HG02970 (cell line): Measurements from ENCODE around the gene ZNF569.
"Not testable (repeated sequence)": the region's sequence is repeated elsewhere in the genome, so short reads cannot be mapped to it uniquely, and the experiment has no call there.

Experiments used
- ATAC-seq: cut with Tn5 transposase; IDR thresholded peaks from one replicate; pipeline ENCODE4 v1.9.1; 2021; ENCODE audit warnings: mild to moderate bottlenecking, moderate library complexity, moderate number of reproducible peaks; ENCODE audit not compliant: unreplicated experiment, low FRiP score

Gene ZNF569

DNA sequence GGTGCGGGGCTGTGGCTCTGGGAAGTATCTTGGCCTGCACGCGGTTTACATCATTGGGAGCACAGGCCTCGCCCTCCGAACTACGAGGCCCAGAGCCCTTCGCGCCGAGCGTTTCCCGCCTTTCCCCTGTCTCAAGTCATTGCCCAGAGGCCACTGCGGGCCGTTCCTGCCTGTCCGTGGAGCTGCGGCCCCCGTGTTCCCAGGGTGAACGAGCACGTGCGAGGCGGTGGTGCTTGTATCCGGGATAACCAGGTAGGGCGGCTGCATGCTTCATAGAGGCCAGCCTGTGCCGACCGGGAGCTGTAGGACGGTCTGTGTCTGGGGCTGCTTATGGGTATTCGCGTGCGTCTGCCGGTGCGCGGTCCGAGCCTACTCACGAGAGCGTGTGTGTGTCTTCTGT, 63.8 kb downstream of the ZNF569 start:
- ATAC-seq, result no peak

DNA sequence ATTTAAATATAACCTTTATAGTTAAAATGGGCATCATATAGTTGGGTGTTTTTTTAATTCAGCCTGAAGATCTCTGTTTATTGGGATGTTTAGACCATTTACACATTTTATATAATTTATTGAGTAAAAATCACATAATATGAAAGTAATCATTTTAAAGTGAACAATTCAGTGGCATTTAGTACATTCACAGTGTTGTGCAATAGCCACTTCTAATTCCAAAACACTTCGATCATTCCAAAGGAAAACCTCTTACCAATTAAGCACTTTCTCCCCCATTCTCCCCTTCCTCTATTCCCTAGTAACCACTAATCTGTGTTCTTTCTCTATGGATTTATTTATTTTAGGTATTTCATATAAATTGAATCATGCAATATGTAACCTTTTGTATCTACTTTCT, 66.2 kb downstream of the ZNF569 start:
- no peak for ATAC-seq

DNA sequence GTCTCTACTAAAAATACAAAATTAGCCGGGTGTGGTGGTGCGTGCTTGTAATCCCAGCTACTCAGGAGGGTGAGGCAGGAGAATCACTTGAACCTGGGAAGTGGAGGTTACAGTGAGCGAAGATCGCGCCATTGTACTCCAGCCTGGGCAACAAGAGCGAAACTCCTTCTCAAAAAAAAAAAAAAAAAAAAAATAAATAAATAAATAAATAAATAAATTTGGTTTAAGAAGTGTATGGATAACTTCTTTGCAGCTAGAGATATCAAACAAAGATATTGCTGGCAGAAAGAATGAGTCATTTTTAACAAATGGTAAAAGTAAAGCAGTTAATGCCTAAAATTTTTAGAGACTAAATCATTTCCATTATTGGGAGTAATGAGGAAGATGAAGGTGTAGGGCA, 75.8 kb downstream of the ZNF569 start:
- not testable (repeated sequence) for ATAC-seq

DNA sequence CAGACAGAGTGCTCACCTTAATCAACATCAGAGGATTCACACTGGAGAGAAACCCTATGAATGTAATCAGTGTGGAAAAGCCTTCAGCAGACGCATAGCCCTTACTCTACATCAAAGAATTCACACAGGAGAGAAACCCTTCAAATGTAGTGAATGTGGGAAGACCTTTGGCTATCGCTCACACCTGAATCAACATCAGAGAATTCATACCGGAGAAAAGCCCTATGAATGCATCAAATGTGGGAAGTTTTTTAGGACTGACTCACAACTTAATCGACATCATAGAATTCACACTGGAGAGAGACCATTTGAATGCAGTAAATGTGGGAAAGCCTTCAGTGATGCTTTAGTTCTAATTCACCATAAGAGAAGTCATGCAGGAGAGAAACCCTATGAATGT, 78.0 kb downstream of the ZNF569 start:
- no peak for ATAC-seq

DNA sequence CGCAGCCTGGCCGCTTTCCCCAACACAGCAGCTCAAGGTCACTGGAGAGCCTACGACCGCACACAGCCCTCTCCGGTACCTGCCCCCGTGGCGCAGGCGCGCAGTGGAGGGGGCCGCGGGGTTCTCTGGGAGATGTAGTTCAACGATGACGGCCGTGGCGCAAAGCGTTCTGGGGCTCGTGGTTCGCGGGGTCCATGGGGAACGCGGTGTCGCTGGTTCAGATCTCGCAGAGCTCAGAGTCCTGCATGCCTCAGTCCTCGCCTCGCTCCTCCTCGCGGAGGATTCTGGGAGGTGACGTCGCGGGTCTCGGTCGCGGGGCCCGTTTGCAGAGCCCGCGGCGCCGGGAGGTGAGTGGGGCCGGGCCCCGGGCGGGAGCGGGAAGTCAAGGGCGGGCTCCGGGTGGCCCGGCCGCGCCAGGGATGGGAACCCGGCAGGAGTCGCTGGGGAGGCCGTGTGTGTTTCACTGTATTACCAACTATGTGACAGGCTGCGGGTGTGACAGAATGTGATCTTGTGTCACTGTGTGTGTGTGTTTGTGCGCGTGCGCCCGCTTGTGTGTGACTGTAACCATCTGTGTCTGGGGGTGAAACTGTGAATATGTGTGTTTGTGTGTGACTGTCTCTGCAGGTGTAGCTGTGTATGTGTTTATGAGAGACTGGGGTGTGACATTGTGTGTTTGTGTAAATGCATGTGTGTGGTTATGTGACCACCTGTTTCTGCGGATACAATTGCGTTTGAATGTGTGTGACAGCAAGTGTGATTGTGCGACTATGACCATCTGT, 96.2 kb downstream of the ZNF569 start, which contains the start of gene ZNF527:
Gene ZNF527 (plus strand): TSS at position 220 of the 782 bp plus-strand sequence. CDS start 3,100 bp downstream, outside the sequence.
- ATAC-seq, result peak; percentile 94

DNA sequence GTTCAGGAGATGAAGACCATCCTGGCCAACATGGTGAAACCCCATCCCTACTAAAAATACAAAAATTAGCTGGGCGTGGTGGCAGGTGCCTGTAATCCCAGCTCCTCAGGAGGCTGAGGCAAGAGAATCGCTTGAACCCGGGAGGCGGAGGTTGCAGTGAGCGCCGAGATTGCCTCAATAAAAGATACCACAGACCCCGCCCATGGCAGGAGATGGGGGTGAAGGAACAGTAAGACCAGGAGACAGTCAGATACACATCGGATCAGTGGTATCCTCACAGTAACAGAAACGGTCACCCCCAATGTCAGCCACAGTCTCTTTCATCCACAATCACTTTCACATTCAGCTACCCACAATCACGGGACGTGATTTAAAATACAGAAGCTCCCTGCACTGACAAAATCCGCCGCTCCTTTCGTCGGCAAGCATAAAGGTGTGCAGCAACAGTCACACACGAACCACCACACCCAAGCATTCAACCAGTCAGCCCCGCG, 96.8 kb downstream of the ZNF569 start:
- not testable (repeated sequence) for ATAC-seq

DNA sequence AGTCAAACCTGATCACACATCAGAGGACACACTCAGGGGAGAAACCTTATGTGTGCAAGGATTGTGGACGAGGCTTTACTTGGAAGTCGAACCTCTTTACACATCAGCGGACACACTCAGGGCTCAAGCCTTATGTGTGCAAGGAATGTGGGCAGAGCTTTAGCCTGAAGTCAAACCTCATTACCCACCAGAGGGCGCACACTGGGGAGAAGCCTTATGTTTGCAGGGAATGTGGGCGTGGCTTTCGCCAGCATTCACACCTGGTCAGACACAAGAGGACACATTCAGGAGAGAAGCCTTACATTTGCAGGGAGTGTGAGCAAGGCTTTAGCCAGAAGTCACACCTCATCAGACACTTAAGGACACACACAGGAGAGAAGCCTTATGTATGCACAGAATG, 104.5 kb downstream of the ZNF569 start:
- no peak for ATAC-seq

DNA sequence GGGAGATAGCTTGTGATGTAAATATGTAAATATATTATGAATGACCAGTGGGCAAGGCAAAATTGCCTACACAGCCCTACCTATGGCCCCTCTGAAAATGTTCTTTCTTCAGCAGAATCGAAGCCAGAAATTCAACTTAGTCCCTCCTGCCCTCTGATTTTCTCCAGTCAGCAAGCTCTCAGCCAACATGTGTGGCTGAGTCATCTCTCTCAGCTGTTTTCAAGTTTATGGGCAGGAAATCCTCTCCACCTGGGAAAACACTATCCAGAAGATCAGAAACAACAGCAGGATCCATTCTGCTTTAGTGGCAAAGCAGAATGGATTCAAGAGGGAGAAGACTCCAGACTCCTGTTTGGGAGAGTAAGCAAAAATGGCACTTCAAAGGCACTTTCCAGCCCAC, 105.2 kb downstream of the ZNF569 start:
- no peak for ATAC-seq
